ENCODE data around the gene CCL15.

GRCh38 chr17:36001110-36001771 is at the start of gene CCL15:
- TF ChIP-seq ZNF274 (IDR thresholded peaks at IDR 0.05; ENCODE audit: low read depth, low read length) (no peak), SUZ12 (IDR thresholded peaks at IDR 0.05; ENCODE audit: extremely low read depth, insufficient read depth, insufficient read length) (no peak), YY1 (IDR thresholded peaks at IDR 0.05; ENCODE audit: insufficient read depth, insufficient read length) (no peak)

Data from NT2/D1 (cell line).